NCI-H2171 treated with DMSO at 0.1 percent for 48 hours (cell line): Measurements from ENCODE around the gene MAP3K3.
A peak's percentile ranks its signal among the peaks of the same experiment; 100 is the strongest.

ENCODE experiments used
- DNase-seq: peaks from one replicate; lab custom pipeline; 2025; lab: John Stamatoyannopoulos, UW

The MAP3K3 gene

GRCh38 chr17:63694229-63694949, 72.2 kb downstream of the MAP3K3 start:
- peak; percentile 86 for DNase-seq

- no peak for DNase-seq
Measured at GRCh38 chr17:63694950-63695773, 72.9 kb downstream of the MAP3K3 start.

DNA sequence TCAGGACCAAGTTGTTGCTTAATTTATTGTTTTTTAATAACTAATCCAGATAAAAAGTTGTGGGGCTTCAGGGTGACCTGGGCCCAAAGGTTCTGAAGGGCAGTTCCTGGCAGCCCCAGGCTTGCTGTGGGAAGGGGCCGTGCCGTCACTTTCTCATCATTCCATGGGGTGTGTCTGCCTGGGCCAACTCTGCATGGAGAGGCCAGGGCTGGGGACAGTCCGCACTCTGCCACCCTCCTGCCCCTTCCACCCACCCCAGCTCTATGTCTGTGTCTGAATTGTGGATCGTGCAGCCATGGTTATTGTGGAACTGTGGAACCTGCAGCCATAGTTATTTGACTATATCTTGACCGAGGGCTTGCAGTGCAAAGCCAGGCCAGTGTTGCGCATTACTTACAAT, 73.7 kb downstream of the MAP3K3 start:
- DNase-seq, result no peak

GRCh38 chr17:63696381-63696961, 74.3 kb downstream of the MAP3K3 start:
- no peak for DNase-seq

GRCh38 chr17:63697341-63698286, 75.4 kb downstream of the MAP3K3 start:
- peak; percentile 19 for DNase-seq

DNA sequence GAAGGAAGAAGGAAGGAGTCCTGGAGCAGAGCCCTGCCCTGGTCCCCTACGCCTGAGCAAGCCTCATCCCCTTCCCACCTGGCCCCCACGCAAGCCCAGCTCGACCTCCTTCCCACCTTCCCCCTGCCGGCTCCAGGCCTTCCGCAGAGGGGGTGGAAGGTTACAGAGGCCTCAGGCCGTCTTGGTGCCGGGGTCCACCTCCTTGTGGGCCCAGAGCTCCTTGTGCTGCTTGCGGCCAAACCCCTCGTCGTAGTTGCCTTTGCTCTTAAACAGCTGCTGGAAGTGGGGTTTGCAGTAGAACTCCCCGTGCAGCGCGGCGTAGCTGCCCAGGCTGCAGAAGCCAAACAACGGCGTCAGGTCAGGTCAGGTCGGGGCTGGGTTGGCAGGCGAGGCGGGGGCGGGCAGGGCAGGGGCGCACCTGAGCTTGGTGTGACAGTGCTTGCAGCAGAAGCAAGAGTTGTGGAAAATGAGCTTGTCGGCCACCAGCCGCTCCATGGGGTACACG, 76.2 kb downstream of the MAP3K3 start:
- DNase-seq, result no peak

DNA sequence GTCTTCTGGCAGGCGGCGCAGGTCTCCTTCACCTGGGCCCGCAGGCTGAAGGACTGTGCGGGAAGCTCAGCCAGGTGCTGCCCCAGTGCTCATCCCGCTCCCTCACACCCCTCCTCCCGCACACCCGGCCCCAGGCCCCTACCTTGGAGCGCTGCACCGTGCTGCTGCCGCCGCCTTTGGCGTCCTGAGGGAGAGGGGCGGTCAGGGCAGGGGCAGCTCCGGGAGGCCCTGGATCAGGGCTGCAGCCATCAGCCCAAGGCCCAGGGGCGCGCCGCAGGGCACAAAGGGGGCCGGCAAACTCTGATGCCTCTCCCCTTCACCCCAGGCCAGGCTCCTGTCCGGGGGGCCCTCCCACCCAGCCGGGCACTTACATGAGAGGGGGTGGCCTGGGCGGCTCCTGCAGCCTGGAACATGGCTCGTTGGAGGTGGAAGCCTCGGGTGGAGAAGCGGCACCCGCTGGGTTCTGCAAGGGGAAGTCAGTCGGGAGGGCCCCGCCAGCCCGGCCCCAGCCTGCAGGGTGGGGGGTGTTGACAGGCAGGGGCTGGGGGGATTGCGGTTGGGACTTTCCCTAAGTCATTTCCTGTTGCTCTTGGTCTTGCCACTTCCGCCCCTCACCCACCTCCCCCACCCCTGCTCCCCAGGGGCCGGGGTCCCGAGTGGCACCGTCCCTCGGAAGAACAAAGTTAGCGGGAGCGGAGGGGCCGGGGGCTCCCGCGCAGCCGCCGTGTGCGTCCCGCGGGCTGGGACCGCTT, 76.8 kb downstream of the MAP3K3 start:
- DNase-seq, result peak; percentile 9

DNA sequence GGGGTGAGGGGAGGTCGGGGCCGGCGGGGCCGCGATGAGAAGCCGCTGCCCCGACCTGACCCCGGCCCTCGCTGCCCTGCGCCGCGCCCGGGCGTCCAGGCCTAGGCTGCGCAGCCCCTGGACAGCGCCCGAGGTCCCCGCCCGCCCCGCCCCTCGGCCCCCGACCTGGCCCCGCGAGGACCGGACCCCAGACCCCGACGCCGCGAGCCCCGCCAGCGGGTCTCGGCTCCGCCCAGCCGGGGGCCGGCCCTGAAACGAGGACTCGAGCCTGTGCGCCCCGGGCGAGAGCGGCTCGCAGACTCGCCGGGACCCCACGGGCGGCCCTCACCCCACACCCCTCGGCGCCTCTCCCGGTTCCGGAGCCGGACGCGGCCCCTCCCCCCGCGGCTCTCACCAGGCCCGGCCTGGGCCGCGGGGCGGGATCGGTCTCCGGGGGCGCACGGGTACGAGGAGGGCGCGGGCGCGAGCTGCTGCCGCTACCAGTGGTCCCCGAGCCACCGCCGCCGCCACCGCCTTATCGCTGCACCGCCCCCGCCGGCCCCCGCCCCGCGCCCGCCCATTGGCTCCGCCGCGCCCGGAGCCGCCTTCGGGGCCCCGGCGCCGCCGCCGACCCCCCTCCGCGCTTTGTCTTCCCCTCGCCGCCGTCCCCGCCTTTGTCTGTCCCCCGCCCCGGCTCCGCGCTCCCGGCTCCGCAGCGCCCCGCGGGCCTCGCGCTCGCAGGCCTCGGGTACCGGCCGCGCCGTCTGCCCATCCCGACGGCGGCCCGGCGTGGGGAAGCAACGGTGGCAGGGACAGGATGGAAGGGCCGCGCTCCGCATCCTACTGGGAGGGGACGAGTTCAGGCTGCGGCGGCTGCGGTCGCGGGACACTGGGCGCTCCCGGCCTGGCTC, 77.7 kb downstream of the MAP3K3 start, which contains the start of gene LIMD2:
Gene LIMD2 (minus strand): TSS at position 488 of the 890 bp plus-strand sequence. CDS start 827 bp downstream, outside the sequence.
- peak; percentile 60 for DNase-seq

GRCh38 chr17:63700528-63701455, 78.6 kb downstream of the MAP3K3 start:
- peak; percentile 70 for DNase-seq

DNA sequence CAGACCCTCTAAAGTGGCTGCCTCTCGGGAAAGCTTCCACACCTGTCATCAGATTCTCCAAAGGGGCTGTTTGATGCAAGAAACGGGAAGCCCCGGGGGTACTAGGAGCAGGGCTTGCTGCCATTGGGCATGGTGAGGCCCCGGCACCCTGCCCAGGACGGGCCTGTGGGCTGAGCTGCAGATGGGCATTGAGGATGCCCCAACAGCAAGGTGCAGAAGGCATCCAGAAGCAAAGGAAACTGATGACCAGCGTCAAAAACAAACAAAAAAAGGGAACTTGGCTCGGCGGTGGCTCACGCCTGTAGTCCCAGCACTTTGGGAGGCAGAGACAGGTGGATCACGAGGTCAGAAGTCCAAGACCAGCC, 79.2 kb downstream of the MAP3K3 start:
- no peak for DNase-seq

- no peak for DNase-seq
Measured at GRCh38 chr17:63701868-63702720, 79.9 kb downstream of the MAP3K3 start.

DNA sequence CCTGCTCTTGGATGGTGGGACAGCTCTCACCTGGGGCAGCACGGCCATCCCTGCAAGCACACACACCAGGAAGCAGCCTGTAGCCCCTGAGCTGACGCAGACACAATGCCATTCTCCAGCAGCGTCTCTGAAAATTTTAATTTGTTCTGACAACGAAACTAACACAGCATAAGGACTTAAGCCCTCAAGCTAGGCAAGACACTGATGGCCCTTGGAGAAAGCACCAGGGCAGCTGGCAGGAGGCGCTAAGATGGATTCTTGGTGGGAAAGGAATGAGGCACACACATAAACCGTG, 80.5 kb downstream of the MAP3K3 start:
- DNase-seq, result no peak

DNA sequence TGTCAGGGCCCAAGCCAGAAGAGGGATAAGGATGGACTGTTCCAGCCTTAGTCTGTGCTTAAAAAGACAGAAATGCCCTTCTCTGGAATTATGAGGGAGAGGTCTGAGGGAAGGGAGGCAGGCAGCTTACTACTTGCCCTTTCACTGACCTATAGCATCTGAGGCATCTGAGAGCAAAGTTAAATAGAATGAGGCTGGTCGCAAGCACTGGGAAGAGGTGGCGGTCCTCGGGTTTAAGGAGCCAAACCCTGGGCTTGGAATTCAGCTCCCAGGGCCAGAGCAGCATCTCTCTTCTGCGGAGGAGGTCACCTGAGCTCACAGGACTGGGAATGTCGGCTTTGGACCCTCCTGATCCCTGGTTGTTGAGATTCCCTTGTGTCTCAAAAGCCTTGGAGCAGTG, 80.8 kb downstream of the MAP3K3 start:
- no peak for DNase-seq

- DNase-seq, result no peak
Measured at GRCh38 chr17:63703556-63704258, 81.5 kb downstream of the MAP3K3 start.

DNA sequence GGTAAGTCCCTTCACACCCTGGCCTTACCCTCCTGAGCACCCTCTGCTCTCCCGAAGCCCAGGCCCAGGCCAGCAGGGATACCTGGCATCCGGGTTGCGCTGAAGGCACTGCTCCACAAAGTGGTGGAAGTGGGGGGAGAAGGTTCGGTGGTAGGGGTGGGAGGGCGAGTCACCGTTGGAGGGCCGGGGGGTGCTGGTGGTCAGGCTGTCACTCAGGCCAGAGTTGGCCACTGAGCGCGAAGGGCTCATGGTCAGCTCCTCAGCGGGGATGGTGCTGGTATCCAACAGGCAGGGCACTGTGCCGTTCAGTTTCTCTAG, 82.0 kb downstream of the MAP3K3 start:
- no peak for DNase-seq

- no peak for DNase-seq
Measured at GRCh38 chr17:63704836-63705235, 82.6 kb downstream of the MAP3K3 start.

GRCh38 chr17:63705657-63706056, 83.4 kb downstream of the MAP3K3 start:
- DNase-seq, result no peak
